Measurements from ENCODE around the gene BMP8B. TPM values are rescaled to one million over a fixed set of nuclear protein-coding genes. Genes with fewer than 3 reads are reported as not detected.

The BMP8B gene
- total RNA-seq, 2 experiments from 2014 or later = 0.06 TPM; not detected in 1

DNA sequence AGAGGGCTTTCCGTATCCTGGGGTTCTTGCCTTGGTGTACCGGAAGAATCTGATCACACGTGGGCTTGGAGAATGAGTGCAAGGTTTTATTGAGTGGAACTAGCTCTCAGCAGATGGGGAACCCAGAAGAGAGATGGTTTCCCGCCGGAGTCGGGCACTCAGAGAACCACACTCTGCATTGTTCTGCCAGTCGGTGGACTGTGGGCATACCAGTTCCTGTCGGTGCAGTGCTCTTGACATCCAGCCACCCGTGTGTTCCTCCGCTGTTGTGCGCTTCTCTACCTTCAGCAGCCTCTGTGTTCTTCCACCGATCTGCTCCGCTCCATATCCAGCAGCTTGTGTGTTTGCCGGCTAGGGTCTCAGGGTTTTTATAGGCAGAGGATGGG, 60.7 kb downstream of the BMP8B start:
- Histone ChIP-seq H3K27me3 (ENCODE audit: control insufficient read depth in 1 of 2, insufficient read depth in 2 of 2, low read length in 2 of 2) (peaks cover 29 to 54% of the 10 kb centered on the region in 2 experiments), H3K4me1 (ENCODE audit: insufficient read depth, low read length) (no peaks in the 10 kb centered on the region), H3K27ac (ENCODE audit: low read depth in 1 of 2, low read length in 2 of 2) (no peak overlapping the region), H3K36me3 (ENCODE audit: insufficient read depth, low read length) (no peaks in the 10 kb centered on the region), H3K4me3 (ENCODE audit: low read length) (no peak overlapping the region), H3K9me3 (ENCODE audit: control insufficient read depth in 1 of 2, insufficient read depth in 1 of 2, low read length in 2 of 2) (no peaks in the 10 kb centered on the region)
- Mint-ChIP-seq H3K27me3 (peaks cover 77% of the 10 kb centered on the region), H3K27ac (no peak overlapping the region), H3K4me3 (no peak overlapping the region), H3K9me3 (no peaks in the 10 kb centered on the region), H3K36me3 (ENCODE audit: low read depth) (no peaks in the 10 kb centered on the region), H3K4me1 (ENCODE audit: low read depth) (no peaks in the 10 kb centered on the region)
- TF ChIP-seq, protein P1, sequence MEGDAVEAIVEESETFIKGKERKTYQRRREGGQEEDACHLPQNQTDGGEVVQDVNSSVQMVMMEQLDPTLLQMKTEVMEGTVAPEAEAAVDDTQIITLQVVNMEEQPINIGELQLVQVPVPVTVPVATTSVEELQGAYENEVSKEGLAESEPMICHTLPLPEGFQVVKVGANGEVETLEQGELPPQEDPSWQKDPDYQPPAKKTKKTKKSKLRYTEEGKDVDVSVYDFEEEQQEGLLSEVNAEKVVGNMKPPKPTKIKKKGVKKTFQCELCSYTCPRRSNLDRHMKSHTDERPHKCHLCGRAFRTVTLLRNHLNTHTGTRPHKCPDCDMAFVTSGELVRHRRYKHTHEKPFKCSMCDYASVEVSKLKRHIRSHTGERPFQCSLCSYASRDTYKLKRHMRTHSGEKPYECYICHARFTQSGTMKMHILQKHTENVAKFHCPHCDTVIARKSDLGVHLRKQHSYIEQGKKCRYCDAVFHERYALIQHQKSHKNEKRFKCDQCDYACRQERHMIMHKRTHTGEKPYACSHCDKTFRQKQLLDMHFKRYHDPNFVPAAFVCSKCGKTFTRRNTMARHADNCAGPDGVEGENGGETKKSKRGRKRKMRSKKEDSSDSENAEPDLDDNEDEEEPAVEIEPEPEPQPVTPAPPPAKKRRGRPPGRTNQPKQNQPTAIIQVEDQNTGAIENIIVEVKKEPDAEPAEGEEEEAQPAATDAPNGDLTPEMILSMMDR (IDR thresholded peaks at IDR 0.05) = no peak
- DNase-seq (no peak), ATAC-seq (ENCODE audit: poor library complexity) (no peak)
- intact Hi-C loops (cut with DNase I, micrococcal nuclease) = no loop called here
- POLR2A ChIA-PET = no interaction called here
- CTCF ChIA-PET = no interaction called here

DNA sequence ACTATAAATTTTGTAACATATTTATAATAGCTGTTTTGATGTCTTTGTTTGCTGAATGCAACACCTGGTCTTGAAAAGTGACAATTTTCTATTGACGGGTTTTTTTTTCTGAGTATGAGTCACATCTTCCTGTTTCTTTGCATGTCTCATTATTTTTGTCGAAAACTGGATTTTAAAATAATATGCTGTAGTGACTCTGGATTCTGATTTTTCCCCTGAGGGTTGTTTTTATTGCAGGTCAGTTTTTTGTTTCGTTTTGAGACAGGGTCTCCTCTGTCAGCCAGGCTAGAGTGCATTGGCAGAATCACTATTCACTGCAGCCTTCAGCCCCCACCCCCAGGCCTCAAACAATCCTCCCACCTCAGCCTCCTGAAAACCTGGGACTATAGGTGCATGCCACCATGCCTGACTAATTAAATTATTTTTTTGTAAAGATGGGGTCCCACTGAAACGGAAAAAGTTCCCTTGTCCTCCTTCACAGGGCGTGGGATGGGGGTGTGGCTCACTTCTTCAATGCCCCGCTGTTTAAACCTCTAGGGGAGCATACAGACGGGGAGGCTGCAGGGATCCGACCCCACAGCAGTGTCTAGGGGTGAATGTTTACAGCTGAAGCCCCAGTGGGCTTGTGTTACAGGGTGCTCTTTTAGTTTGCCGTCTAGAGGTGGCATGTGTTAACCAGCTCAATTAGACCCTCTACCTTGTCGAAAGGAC, 61.3 kb downstream of the BMP8B start:
- H3K4me3 Mint-ChIP-seq = no peak overlapping the region
- TF ChIP-seq, protein P1 (IDR thresholded peaks at IDR 0.05) = no peak
- intact Hi-C loops (cut with DNase I, micrococcal nuclease) = no loop called here
- no peak overlapping the region for H3K27ac Mint-ChIP-seq
- Histone ChIP-seq H3K27ac (ENCODE audit: low read depth in 1 of 2, low read length in 2 of 2) (no peak overlapping the region), H3K27me3 (ENCODE audit: control insufficient read depth in 1 of 2, insufficient read depth in 2 of 2, low read length in 2 of 2) (peaks cover 24 to 49% of the 10 kb centered on the region in 2 experiments), H3K9me3 (ENCODE audit: control insufficient read depth in 1 of 2, insufficient read depth in 1 of 2, low read length in 2 of 2) (no peaks in the 10 kb centered on the region), H3K4me1 (ENCODE audit: insufficient read depth, low read length) (no peaks in the 10 kb centered on the region), H3K4me3 (ENCODE audit: low read length) (no peak overlapping the region), H3K36me3 (ENCODE audit: insufficient read depth, low read length) (no peaks in the 10 kb centered on the region)
- no peaks in the 10 kb centered on the region for H3K9me3 Mint-ChIP-seq
- ChIA-PET POLR2A (no interaction called here), CTCF (no interaction called here)
- DNase-seq = no peak
- H3K27me3 Mint-ChIP-seq = peaks cover 71% of the 10 kb centered on the region
- no peaks in the 10 kb centered on the region for H3K4me1 Mint-ChIP-seq (ENCODE audit: low read depth)
- no peaks in the 10 kb centered on the region for H3K36me3 Mint-ChIP-seq (ENCODE audit: low read depth)
- no peak for ATAC-seq (ENCODE audit: poor library complexity)

DNA sequence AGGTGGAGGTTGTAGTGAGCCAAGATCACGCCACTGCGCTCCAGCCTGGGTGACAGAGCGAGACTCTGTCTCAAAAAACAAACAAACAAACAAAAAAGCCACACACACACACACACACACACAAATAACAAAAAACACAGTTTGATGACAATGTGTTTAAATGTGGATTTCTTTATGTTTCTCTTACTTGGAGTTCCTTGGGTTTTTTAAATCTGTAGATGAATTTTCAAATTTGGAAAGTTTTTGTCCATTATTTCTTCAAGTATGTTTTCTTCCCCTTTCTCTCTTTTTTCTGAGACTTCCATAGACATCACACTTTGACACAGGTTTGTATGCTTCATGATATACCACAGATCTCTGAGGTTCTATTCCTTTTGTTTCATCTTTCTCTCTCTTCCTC, 62.1 kb downstream of the BMP8B start:
- no peaks in the 10 kb centered on the region for H3K9me3 Mint-ChIP-seq
- no peaks in the 10 kb centered on the region for H3K36me3 ChIP-seq (ENCODE audit: insufficient read depth, low read length)
- no peak overlapping the region for H3K27ac Mint-ChIP-seq
- H3K27me3 ChIP-seq (ENCODE audit: control insufficient read depth in 1 of 2, insufficient read depth in 2 of 2, low read length in 2 of 2) = peaks cover 24 to 48% of the 10 kb centered on the region in 2 experiments
- intact Hi-C loops (cut with DNase I, micrococcal nuclease) = no loop called here
- TF ChIP-seq, protein P1 (IDR thresholded peaks at IDR 0.05) = no peak
- no peak overlapping the region for H3K4me3 Mint-ChIP-seq
- H3K36me3 Mint-ChIP-seq (ENCODE audit: low read depth) = no peaks in the 10 kb centered on the region
- ChIA-PET POLR2A (no interaction called here), CTCF (interaction anchor here (0.7 kb wide), 1 partner anchor 25 kb away, joined by 3 read pairs; no protein-coding TSS in a partner anchor)
- no peaks in the 10 kb centered on the region for H3K4me1 ChIP-seq (ENCODE audit: insufficient read depth, low read length)
- H3K4me1 Mint-ChIP-seq (ENCODE audit: low read depth) = no peaks in the 10 kb centered on the region
- peaks cover 75% of the 10 kb centered on the region for H3K27me3 Mint-ChIP-seq
- H3K27ac ChIP-seq (ENCODE audit: low read depth in 1 of 2, low read length in 2 of 2) = no peak overlapping the region
- DNase-seq = no peak
- H3K4me3 ChIP-seq (ENCODE audit: low read length) = no peak overlapping the region
- no peaks in the 10 kb centered on the region for H3K9me3 ChIP-seq (ENCODE audit: control insufficient read depth in 1 of 2, insufficient read depth in 1 of 2, low read length in 2 of 2)
- no peak for ATAC-seq (ENCODE audit: poor library complexity)

All from CD4-positive, alpha-beta T cell (primary cell).